PC-3 (cell line): ENCODE measurements around the gene MTHFS. TPM values are rescaled to one million over a fixed set of nuclear protein-coding genes. Genes with fewer than 3 reads are reported as not detected.

ENCODE experiments used
- ATAC-seq: fragments of 200-7000 bp; cut with Tn5 transposase; 2 replicates; pipeline ENCODE4 v1.9.1; 2020; ENCODE audit warnings: mild to moderate bottlenecking, moderate library complexity
- BruUV-seq: library from RNA; stranded (reverse); fragments of 400-500 nt; replicated peaks from 2 replicates; lab custom pipeline; 2021; lab: Mats Ljungman, UMichigan
- CTCF ChIA-PET: fragments of 300-600 bp; sonication (Branson Sonifier 250); formaldehyde crosslinking; loops from one replicate; lab custom pipeline; 2022; ENCODE audit warnings: antibody characterized with exemption; lab: Charles Lee
- POLR2A ChIA-PET: fragments of 300-600 bp; sonication (Branson Sonifier 250); formaldehyde crosslinking; loops from one replicate; lab custom pipeline; 2022; ENCODE audit warnings: antibody characterized with exemption; ENCODE audit not compliant: unreplicated experiment; lab: Charles Lee
- DNase-seq: peaks from one replicate; pipeline ENCODE4 v3.0.0-alpha.2; 2015
- H2AFZ ChIP-seq: fragments of 300-600 bp; sonication (generic); 2 replicates; pipeline ENCODE4 v1.6.0; 2016; ENCODE audit warnings: antibody characterized with exemption, low read length
- H3F3A ChIP-seq: fragments of 300-600 bp; sonication (generic); one replicate; pipeline ENCODE4 v1.6.0; 2017; ENCODE audit warnings: antibody characterized with exemption, low read length, control low read depth, mild to moderate bottlenecking; ENCODE audit not compliant: unreplicated experiment
- H3K27ac ChIP-seq: fragments of 300-600 bp; sonication (generic); 2 replicates; pipeline ENCODE4 v1.5.1; 2016; ENCODE audit warnings: mild to moderate bottlenecking, low read length
- H3K27me3 ChIP-seq: fragments of 300-600 bp; sonication (generic); 2 replicates; pipeline ENCODE4 v1.6.1; 2016; ENCODE audit warnings: low read length, mixed read lengths
- H3K36me3 ChIP-seq: fragments of 300-600 bp; sonication (generic); 2 replicates; pipeline ENCODE4 v1.6.1; 2016; ENCODE audit warnings: low read depth, mixed run types, low read length, mixed read lengths
- H3K4me1 ChIP-seq: fragments of 300-600 bp; sonication (generic); 2 replicates; pipeline ENCODE4 v1.5.1; 2016; ENCODE audit warnings: low read length; ENCODE audit not compliant: insufficient read depth
- H3K4me2 ChIP-seq: fragments of 300-600 bp; sonication (generic); 2 replicates; pipeline ENCODE4 v1.6.0; 2016; ENCODE audit warnings: low read length
- H3K4me3 ChIP-seq: fragments of 300-600 bp; sonication (generic); 2 replicates; pipeline ENCODE4 v1.5.1; 2016; ENCODE audit warnings: mild to moderate bottlenecking, low read length, mixed read lengths
- H3K79me2 ChIP-seq: fragments of 300-600 bp; sonication (generic); 2 replicates; pipeline ENCODE4 v1.6.1; 2017; ENCODE audit warnings: low read length, mixed read lengths
- H3K9ac ChIP-seq: fragments of 300-600 bp; sonication (generic); 2 replicates; pipeline ENCODE4 v1.6.0; 2016; ENCODE audit warnings: mild to moderate bottlenecking, low read length
- H3K9me2 ChIP-seq: fragments of 300-600 bp; sonication (generic); replicated peaks from 2 replicates; pipeline ENCODE4 v1.6.1; 2016; ENCODE audit warnings: mixed run types, low read length, mixed read lengths
- H3K9me3 ChIP-seq: fragments of 300-600 bp; sonication (generic); 2 replicates; pipeline ENCODE4 v1.6.1; 2016; ENCODE audit warnings: low read length, mixed read lengths
- H4K20me1 ChIP-seq: fragments of 300-600 bp; sonication (generic); 2 replicates; pipeline ENCODE4 v1.6.1; 2016; ENCODE audit warnings: low read length, mixed read lengths
- EZH2 ChIP-seq: fragments of 300-600 bp; sonication (generic); IDR thresholded peaks from one replicate; pipeline ENCODE4 v1.6.1; 2017; ENCODE audit warnings: antibody characterized with exemption, mild to moderate bottlenecking, low read length; ENCODE audit not compliant: unreplicated experiment
- EZH2phosphoT487 ChIP-seq: fragments of 300-600 bp; sonication (generic); IDR thresholded peaks from 2 replicates; pipeline ENCODE4 v1.6.1; 2018; ENCODE audit warnings: mild to moderate bottlenecking, antibody characterized with exemption, low read length, borderline replicate concordance
- intact Hi-C: fragments of 100-400 bp; cut with micrococcal nuclease; formaldehyde crosslinking; loops from 2 replicates; pipeline ENCODE4 v1.9.0; 2023
- total RNA-seq: library from RNA; depleted of rRNA; stranded (reverse); fragments of >200 nt; gene quantifications from 2 replicates; pipeline ENCODE4 v1.2.3, GENCODE V29; 2014
- TF ChIP-seq, protein P1 (sequence below): fragments of 300-600 bp; sonication (generic); conservative IDR thresholded peaks from 2 replicates; pipeline ENCODE4 v1.5.1; 2017; ENCODE audit warnings: antibody characterized with exemption, low read depth, mild to moderate bottlenecking, low read length

MTHFS gene
- total RNA-seq, 1 experiment from 2014 or later: 28.8 TPM

DNA sequence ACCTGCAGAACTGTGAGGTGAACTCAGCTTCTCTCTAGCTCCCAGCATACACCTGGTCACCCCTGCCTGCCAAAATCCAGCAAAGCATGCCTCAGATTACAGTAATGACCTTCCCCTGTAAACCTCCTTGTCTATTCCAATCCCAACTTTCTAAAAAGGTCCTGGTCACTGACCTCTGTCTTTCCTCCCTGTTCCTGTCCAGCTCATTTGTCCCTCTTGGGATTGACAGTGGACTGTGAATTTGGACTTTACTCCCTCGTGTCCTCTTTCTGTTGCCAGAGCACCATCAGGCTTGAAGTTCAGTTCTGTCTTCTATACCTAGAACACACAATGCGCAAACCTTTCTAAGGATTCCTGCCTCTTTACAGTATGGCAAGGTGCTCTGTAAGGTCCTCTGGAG is 50.3 kb downstream of the MTHFS start:
- no peak overlapping the region for H3K27ac ChIP-seq
- TF ChIP-seq EZH2phosphoT487: no peak
- TF ChIP-seq, protein P1, sequence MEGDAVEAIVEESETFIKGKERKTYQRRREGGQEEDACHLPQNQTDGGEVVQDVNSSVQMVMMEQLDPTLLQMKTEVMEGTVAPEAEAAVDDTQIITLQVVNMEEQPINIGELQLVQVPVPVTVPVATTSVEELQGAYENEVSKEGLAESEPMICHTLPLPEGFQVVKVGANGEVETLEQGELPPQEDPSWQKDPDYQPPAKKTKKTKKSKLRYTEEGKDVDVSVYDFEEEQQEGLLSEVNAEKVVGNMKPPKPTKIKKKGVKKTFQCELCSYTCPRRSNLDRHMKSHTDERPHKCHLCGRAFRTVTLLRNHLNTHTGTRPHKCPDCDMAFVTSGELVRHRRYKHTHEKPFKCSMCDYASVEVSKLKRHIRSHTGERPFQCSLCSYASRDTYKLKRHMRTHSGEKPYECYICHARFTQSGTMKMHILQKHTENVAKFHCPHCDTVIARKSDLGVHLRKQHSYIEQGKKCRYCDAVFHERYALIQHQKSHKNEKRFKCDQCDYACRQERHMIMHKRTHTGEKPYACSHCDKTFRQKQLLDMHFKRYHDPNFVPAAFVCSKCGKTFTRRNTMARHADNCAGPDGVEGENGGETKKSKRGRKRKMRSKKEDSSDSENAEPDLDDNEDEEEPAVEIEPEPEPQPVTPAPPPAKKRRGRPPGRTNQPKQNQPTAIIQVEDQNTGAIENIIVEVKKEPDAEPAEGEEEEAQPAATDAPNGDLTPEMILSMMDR: no peak
- no peak for TF ChIP-seq EZH2
- no peaks in the 10 kb centered on the region for H3F3A ChIP-seq
- H3K4me2 ChIP-seq: no peak overlapping the region
- intact Hi-C loops: no loop called here
- no peaks in the 10 kb centered on the region for H3K79me2 ChIP-seq
- H3K9me2 ChIP-seq: no peaks in the 10 kb centered on the region
- no peaks in the 10 kb centered on the region for H4K20me1 ChIP-seq
- no peak overlapping the region for H2AFZ ChIP-seq
- no peaks in the 10 kb centered on the region for H3K9me3 ChIP-seq
- no peaks in the 10 kb centered on the region for H3K27me3 ChIP-seq
- H3K4me3 ChIP-seq: no peak overlapping the region
- no peaks in the 10 kb centered on the region for H3K36me3 ChIP-seq
- no TSS peak for BruUV-seq
- ChIA-PET POLR2A (no interaction called here), CTCF (no interaction called here)
- ATAC-seq: no peak
- no peak for DNase-seq
- H3K4me1 ChIP-seq: no peaks in the 10 kb centered on the region
- no peak overlapping the region for H3K9ac ChIP-seq

DNA sequence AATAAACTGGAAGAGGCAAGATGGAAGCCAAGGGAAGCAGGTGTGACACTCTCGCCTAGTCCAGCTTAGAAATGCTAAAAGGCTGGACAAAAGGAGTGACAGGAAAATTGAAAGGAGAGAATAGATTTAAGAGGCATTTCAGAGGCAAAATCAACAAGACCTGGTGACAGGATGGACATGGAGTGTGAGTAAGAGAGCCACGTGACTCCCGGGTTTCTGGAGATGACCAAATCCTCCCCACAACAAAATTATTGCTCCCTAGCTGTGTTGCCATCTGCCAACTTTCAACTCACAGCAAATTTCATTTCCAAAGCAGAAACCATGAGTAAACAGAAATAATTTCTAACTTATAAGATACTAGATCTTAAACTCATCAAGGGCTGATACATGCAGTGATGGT is 52.6 kb downstream of the MTHFS start:
- Histone ChIP-seq H3K27ac (no peak overlapping the region), H4K20me1 (no peaks in the 10 kb centered on the region), H3K4me1 (no peaks in the 10 kb centered on the region), H3K9me3 (no peaks in the 10 kb centered on the region), H3K36me3 (no peaks in the 10 kb centered on the region), H3K9me2 (no peaks in the 10 kb centered on the region), H3K79me2 (no peaks in the 10 kb centered on the region), H3K9ac (no peak overlapping the region), H3K4me2 (no peak overlapping the region), H3K4me3 (no peak overlapping the region), H3F3A (no peaks in the 10 kb centered on the region), H3K27me3 (no peaks in the 10 kb centered on the region), H2AFZ (no peak overlapping the region)
- DNase-seq (no peak), ATAC-seq (no peak)
- ChIA-PET POLR2A (no interaction called here), CTCF (no interaction called here)
- TF ChIP-seq EZH2: no peak
- TF ChIP-seq, protein P1: no peak
- TF ChIP-seq EZH2phosphoT487: no peak
- intact Hi-C loops: no loop called here
- no TSS peak for BruUV-seq

DNA sequence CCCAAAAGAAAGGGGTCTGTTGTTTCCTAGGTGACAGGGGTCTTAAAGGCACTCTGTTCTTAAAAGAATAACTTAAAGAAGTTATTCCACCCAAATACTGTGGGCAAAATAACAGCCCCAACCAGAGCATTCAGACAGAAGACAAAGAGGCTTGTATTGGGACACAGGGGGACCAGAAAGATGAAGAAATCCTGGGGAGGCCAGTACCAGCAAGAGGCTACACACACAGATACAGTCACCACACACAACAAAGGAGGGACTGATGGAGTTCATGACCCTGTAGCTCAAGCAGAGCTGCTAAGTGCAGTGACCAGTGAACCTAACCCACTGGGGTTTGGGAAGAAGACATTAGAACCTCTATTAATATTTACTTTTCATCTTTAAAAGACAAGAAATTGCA is 59.0 kb downstream of the MTHFS start:
- POLR2A ChIA-PET: no interaction called here
- H3K27me3 ChIP-seq: no peaks in the 10 kb centered on the region
- no peaks in the 10 kb centered on the region for H3K36me3 ChIP-seq
- no TSS peak for BruUV-seq
- no peaks in the 10 kb centered on the region for H4K20me1 ChIP-seq
- H3K4me2 ChIP-seq: no peak overlapping the region
- H3K9ac ChIP-seq: no peak overlapping the region
- no peaks in the 10 kb centered on the region for H3K9me3 ChIP-seq
- no peaks in the 10 kb centered on the region for H3K79me2 ChIP-seq
- H3K9me2 ChIP-seq: no peaks in the 10 kb centered on the region
- no peak for ATAC-seq
- no peak overlapping the region for H3K27ac ChIP-seq
- CTCF ChIA-PET: no interaction called here
- H3F3A ChIP-seq: no peaks in the 10 kb centered on the region
- intact Hi-C loops: loop anchor here (5.0 kb wide), 1 partner anchor 66 kb away; no protein-coding TSS in a partner anchor
- H2AFZ ChIP-seq: no peak overlapping the region
- H3K4me3 ChIP-seq: no peak overlapping the region
- TF ChIP-seq EZH2: no peak
- TF ChIP-seq, protein P1: no peak
- TF ChIP-seq EZH2phosphoT487: no peak
- no peak for DNase-seq
- peaks cover 4% of the 10 kb centered on the region; the same call in 1 of the 2 replicates for H3K4me1 ChIP-seq
